Globus pallidus (tissue), 1 donor: Measurements from ENCODE around the gene ABCA4.

Experiments used
- DNase-seq: peaks from one replicate; pipeline ENCODE4 v3.0.0-alpha.2; 2015; ENCODE audit warnings: low spot score

The ABCA4 gene

DNA sequence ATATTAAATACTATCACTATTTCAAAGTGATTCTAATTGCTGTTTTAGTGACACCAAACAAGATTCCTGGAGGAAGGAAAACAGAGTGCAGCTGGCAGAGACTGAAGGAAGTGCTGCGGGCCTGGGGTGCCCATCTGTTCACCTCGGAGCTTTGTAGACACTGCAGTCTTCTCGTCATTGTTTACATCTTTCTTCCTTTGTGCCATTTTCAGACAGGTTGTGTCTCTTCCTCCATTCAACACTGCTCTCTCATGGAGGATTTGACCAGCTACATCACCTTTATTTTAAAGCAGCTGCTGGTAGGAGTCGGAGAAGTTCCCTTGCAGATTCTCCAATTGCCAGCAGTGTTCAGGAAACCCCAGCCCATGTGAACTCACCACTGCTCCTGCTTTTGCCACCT lies 37.3 kb downstream of the ABCA4 start:
- no peak for DNase-seq

DNA sequence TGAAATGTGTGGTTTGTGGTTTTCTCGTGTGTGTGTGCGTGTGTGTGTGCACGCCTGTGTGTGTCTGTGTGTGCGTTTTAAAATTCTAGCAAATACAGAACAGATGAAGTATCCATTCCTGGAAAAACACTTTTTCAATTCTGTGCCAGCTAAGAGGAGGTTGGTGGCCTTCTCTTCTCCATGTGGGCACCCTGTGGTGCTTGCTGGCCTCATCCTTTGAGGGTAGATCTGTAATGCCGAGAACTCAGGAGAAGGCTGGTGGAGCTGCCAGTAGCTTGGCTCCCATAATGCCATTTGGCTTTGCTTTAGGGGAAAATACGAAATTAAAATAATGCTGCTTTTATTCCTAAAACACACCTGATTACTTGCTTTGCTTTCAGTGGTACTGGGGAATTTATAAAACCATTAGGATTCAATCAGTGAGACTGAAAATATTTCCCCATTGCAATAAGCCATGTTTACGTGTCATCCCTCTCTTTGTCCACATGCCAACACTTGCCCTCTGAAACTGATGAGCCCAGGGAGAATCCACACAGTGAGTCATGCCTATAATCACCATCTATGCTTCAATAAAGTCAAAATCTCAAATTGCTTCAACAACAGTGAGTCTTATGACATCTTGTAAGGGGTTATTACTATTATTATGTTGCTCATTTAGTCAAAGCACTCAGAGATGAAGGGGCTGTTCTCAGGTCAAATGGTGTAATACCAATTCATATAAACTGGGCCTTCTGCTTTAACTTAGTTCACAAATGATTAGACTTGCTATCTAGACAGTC lies 39.2 kb downstream of the ABCA4 start:
- DNase-seq, result no peak

DNA sequence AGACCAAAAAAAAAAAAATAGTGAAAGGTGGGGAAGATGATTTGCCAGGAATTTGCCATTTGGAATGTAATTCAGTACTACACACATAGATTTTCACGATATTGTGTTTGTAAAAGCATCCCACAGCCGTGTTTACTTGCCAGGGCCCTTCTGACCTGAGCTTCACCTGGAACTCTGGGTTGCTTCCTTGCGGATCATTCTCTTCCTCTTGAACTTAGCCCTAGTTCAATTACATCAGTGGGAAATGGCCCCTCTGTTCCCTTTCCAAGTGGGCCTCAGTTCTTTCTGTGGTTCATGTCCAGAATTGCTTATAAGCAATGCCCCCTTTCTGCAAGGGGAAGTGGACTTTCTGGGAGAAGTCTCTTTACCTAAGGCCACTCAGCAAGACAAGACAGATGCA lies 41.0 kb downstream of the ABCA4 start:
- no peak for DNase-seq

DNA sequence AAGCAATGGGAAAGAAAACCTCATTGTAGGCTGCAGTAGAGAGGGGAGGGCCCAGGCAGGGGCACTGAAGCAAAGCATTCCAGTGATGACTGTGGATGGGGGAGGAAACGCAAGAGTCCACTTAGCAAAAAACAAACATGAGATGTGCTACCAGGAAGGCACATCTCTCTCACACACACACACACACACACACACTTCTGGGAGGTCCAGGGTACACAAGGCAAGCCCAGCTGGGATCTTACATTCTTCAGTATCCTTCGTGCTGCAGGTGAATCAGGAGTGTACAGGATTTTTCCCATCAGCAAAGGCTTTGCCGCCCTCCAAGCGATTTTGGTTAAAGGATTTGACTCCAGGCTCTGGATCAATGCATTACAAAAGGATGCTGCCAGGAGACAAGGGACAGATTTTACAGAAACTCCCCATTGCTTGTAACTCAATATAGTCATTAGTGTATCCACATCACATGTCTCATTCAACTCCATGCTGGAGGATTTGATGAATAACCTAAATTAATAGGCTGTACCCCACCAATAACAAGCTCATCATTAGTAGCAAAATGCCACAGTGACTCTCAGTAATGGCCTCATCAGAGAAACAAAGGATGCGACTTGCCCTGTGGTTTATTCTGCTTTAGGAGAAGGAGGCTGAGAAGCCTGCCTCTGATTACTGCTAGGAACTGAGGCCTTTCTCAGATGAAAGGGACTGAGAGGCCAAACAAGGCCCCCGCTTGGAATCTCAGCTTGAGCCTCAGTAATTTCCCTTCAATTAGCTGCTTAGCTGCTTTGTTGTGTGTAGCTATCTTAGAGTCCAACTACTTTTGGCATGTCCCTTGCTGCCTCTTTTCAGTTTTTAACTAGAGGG lies 41.6 kb downstream of the ABCA4 start:
- DNase-seq, result no peak

DNA sequence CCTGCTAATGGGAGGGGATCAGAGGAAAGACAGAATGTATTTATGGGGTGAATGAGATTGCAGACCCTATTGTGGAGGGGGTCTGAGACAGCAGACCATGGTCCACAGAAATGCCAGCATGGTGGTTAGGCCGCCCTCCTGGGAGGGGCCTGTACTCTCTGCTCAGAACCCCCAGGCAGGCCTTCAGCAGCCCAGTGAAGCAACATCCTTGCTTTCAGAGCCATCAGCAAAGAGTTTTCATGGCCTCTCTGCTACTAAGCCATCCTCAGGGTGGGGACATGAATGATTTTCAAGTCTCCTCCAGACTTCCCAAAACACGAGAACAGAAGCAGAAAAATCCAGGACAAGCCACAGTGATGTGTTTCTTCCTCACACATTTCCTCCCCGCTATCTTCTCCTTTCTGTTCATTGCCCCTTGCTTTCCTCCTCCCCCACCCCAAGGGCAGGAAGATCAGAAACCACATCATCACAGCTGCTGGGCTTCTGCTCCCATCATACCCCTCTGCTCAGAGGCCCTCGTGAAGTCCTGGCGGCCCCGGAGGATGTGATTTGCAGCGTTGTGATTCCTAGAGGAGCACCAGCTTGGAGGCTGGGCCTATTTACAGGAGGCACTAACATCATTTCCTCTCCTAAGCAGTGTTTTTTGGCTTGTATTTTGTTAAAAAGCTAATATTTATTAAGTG lies 48.0 kb downstream of the ABCA4 start:
- DNase-seq, result no peak

DNA sequence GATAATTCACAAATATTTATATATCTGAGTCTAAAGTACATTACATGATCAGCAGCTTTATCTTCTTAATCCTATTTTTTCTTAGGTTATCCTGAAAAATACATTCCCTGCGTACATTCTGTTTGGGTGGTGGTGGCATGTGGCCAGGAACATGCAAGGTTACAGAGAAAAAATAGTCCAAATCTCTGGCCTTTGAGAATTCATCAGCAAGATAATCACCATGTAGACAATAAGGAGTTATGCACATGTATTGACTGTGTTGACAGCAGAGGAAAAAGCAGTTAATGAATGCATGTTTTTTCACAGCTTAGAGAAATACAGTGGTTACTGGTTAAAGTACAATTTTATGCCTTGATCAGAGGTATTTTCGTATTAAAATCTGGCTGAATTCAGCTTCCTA lies 49.0 kb downstream of the ABCA4 start:
- no peak for DNase-seq

DNA sequence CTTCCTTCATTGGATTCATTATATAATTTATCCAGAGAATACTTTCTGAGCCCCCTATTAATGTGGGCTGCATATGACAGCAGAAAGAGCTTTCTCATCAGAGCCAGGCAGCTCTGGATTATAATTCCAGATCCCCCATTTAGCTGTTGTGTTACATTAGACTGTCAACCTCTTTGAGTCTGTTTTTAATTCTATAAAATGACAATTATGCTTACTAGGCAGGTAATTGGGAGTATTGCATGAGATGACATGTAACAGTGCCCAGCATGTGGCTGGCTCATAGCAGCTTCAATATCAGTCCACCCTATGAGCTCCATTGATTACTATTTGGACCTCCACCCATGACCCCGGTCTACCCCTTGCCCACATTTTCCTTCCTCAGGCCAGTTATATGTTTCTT lies 49.6 kb downstream of the ABCA4 start:
- no peak for DNase-seq

DNA sequence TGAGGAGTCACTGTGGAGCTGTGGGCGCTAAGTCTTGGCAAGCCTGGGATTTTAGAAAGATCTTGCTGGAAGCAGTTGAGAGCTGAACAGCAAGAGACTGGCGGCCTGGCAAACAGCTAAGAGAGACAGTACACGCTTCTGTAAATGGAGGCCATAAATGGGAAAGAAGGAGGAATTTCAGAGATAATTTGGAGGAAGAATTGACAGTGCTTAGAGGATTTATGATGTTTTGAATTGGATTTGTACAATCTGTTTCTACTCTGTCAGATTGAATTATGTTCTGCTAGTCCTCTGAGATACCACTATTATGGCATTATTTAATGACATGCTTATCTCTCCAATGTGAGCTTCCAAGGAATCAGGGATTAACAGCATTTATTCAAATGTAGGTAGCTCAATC lies 50.1 kb downstream of the ABCA4 start:
- DNase-seq, result no peak

DNA sequence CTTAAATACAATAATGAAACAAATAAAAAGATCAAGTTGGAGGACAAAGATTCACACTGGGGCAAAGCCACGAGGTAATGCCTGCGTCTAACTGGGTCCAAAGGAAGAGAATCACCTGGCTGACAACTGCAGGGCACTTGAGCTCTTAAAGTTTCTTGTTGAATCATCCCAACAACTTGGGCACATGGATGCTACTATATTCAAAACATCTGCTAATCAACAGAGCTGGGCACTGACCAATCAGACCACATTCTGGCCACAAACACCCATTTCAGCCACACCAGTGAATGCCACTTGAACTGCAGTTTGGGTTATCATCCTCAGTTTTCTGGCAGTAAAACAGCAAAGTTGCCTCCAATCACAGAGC lies 51.0 kb downstream of the ABCA4 start:
- no peak for DNase-seq

DNA sequence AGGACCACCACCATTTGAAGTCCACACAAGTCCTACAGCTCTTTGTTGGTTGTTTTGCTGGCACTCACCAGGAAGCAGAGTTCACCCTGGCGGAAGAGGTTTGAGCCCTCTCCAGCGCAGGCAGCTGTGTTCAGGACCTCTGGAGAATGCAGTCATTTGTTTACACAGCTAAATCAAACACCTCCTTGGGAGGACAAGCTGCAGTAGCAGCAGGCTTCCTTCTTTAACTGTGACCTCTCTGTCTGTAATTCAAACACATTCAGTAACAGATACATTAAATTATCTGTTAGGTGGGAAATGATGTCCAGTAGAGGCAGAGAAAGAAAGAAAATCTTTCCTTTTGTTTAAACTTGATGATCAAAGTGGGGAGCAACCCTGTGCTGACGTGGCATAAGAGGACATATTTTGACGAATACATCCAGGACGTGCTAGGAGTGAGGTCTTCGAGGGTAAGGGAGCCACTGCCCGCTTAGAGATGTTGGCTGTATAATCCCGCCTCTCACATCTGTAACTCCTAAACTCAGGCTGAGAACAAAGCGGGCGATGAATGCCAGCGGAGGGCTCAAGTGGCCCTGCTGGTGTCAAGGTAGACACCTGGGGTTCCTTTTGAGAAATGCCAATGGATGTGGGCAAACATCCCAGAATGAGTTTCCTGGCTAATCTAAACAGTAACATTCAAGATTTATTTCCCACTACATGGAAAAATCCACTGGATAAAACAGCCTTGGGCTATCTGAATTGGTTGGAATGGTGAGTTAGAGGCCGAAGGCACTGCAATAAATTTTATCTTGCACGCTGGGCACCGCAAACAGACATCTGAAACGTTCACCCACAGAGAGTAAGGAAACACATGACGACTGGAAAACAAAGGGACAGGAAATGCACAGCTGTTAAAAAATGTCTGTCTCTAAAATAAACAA lies 51.7 kb downstream of the ABCA4 start:
- peak; percentile 28 for DNase-seq

DNA sequence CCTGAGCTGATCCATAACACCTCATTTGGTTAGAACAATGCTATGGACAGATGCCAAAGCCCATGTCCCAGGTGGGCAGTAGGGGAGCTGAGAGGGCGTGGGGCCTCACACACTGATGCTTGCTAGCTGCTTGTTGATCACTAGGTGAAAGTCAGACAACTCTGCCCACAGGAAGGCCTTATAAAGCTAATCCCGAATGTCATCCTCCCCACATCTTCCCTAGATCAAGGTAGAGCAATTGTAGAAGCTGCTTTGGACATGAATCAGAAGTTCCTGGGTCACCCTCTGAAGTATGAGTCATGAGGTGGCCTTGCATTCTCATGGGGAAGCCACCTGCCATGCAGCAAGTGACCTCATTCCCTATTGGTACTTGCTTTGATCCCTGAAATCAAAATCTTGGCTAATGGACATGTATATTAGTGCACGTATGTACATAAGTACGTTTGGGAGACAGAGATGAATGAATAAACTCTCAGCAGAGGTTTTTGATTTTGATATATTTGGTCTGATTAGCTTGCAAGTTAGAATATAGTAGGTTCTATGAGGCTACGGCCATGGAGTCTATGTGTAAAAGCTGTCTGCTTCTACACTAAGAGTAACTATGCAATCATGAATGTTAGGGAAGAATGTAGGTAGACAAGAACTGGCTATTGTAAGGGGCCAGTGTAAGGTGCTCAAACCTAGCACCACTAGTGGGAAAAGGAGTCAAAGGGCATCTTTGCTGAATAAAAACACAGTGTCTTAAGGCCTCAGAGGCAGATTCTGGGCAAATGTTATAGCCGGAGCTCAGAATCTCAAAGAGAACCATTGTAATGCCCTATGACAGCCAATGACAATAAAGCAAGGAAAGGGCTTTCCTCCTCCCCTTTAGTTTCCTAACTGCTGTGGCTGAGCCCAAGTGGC lies 52.6 kb downstream of the ABCA4 start:
- peak; percentile 24 for DNase-seq

DNA sequence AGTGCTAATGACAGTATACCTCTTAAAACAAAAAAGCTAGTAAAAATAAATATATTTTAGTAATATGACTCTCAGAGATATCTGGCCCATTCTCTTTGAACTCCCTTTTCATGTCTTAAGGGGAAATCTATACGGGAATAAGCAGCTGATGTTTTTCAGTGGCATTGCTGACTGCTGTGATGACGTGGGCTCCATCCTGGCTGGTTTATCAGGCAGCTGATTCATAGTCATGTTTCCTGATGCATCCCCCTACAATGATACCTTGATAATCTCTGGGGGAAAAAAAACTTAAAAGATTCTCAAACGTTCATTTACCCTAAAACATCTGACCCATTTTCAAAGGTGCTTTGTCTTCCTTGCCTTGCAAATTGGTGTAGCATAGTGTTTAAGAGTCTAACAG lies 53.8 kb downstream of the ABCA4 start:
- no peak for DNase-seq

DNA sequence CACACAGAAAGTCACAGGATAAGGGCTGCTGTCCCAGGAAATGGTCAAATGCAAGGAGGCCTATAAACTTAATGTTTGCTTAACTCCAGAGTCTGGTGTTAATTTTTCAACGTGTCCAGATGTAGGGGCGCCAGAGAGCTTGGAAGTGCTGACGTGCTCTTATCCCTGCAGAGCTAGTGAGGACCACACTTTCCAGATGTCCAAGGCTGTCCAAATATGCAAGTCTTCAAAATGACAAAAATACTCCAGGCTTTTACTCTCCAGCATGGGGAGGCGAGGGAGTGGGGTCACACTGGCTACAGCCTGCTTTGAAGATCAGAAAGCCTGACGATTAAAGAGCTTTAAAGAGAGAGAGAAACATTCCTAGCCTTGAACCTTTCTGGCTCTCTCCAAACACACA lies 57.6 kb downstream of the ABCA4 start:
- peak; percentile 28 for DNase-seq

DNA sequence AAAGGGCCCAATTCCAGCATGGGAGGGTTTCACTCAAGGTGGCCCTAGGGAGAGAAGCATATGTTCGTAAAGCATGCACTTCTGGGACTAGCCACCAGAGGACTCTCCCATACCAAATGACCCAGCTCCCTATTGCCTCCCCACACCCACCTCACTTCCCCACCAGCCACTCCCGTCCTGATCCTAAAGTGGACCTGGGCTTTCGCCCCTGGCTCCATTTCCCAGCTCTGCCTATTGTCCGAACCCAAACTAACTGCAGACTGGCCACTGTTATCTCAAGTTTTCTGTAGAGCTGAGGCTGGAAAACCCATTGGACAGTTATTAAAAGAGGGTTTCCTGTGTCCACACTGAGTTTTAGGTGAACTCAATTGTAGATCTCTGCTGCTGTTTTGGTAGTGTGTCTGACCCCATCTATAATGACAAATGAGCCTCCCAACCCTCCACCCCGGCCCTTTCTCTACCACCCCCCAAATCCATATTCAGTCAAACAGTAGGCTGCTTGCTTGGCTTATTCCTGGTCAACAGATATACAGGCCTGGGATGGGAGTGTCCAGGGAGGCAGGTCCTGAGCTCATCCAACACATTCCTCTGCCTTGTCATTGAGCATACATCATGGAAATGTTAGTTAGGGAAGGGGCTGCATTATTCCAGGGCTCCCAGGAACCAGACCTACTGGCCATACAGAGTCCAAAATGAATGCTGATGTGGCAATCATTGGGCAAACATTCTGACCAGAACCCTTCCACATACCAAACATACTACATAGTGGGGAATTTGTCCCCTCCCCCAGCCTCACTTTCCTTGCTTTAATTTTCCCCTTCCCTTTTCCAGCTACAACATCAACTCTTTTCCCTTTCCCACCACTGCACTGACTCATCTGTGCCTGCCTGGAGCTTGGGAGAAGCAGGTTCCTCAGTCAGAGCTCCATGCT lies 59.2 kb downstream of the ABCA4 start:
- peak; percentile 57 for DNase-seq

DNA sequence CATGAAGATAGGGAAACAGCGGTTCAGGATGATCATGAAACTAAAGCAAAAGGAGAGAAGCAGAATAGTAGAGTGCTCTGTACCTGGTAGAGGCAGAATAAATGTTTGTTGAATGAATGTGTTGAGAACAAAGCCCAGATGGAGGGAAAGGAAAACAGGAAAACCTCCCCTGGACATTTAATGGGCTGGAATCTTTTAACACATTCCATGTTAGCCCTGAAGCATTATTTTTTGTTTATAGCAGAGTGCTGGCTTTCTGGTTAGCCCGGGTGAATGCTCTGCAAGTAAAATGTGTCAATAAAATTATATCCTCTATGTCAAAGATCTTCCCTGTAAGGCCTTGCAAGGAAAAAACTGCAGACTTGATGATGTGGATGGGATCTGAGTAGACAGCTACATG lies 60.2 kb downstream of the ABCA4 start:
- DNase-seq, result no peak

DNA sequence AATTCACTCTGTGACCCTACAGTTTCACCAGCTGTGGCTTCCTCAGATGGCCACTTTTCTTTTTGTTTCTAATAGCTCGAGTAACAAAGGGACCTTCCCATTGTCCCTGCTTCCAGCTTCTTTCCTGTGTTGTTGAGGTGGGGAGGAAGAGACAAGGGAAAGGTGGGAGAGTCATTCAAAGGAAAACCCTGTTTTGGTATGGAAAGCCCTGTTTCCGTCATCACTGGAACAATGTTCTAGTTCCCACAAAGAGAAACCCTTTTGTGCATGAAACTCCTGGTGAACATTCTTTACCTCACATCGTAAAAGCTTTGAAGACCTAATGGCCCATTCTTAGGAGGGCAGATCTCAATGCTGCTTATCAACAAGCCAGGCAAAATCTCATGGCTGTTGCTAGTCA lies 62.2 kb downstream of the ABCA4 start:
- no peak for DNase-seq

DNA sequence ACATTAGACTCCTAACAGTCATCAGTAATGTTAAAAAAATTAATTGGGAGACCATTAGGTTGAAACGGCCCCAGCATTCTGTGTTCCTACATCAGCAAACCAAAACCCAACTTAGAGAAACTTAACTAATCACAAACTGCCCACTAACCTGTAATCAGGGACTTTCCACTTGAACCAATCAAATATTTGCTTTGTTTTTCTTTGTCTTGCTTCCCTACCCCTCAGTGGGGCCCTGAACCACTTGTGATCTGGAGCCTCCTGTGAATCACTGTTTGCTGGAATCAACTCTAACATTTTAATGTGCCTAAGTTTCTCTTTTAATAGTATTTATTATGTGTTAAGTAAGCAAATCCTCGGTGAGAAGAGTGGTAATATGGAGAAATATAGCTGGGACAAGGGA lies 64.0 kb downstream of the ABCA4 start:
- DNase-seq, result no peak

DNA sequence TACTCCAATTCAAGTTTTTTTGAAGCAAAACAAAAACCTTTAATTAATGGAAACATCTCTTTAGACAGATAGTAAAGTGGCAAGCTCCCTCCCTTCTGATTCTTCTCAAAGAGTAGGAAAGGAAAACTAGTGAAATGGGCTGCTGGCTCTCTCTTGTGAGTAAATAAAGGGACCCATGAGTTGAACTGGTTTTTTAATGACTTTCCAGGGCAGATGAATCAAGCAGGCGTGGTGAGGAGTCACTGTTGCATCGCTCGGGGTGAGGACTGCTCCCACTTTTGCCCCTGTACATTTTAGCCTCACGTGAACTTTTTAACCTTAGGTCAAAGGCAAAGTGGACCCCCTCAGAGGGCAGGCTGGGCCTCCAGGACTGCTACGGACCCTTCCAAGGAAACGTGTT lies 64.8 kb downstream of the ABCA4 start:
- DNase-seq, result no peak

DNA sequence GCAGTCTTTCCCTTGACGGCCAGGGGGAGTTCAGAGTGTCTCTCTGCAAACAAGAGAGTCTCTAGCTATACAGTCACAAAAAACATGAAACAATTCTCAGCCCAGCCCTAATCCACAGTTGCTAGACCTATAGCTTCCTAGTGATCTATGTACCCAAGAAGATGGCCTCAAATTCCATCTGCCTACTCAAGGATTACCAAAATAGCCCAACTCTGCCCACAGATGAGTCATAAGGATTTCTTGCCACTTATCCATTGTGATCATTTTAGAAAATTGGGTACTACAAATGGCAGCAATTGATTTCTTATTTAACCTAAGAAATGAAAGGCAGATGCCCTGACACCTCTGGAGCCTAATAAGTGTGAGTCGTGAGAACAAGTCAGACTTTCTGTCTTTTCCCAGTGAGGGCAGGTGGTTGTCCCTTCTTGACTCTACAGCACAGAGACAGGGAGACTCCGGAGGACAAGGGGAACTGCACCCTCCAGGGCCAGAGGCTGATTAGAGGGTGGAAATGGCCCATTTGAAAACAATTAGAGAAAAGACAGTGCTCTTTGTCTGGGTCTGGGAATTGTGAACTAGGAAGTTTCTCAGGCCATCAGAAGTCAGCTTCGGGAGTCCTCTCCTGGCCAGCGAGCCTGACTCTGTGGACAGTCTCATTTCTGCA lies 65.4 kb downstream of the ABCA4 start:
- DNase-seq, result no peak
